HG03354 (cell line): ENCODE results near the gene TMEFF1.
A peak's percentile ranks its signal among the peaks of the same experiment; 100 is the strongest.

Experiments
- ATAC-seq: cut with Tn5 transposase; IDR thresholded peaks from one replicate; pipeline ENCODE4 v1.9.1; 2021; ENCODE audit warnings: mild to moderate bottlenecking; ENCODE audit not compliant: unreplicated experiment, poor library complexity, severe bottlenecking

The TMEFF1 gene

DNA sequence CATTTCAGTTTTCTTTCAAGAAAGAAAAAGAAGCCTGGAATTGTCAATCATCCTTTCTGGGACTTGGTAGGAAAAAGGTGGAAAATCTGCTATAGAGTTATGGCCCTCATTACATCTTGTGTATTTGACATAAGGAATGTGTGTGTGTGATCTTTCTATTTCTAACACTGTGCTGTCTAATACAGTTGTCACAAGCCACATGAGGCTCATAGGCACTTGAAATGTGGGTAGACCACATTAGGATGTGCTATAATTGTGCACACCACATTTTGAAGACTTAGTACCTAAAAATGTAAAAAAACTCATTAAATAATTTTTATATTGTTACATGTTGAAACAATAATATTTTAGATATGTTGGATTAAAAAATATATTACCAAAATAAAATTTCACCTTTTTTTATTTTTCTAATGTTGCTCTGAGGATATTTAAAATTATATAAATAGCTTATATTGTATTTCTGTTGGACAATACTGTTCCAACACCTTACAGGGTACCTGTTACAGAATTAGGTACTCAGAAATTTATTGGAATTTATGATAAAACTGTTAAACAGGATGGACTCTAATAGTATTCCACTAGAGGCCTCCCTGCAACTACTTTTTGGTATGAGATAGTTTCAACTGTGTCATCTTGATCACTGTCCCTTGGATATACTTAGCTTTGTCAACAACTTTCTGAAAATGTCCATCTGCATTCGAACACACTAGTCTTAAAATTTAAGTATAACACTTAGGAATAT, 27.6 kb upstream of the TMEFF1 start:
- ATAC-seq, result no peak

DNA sequence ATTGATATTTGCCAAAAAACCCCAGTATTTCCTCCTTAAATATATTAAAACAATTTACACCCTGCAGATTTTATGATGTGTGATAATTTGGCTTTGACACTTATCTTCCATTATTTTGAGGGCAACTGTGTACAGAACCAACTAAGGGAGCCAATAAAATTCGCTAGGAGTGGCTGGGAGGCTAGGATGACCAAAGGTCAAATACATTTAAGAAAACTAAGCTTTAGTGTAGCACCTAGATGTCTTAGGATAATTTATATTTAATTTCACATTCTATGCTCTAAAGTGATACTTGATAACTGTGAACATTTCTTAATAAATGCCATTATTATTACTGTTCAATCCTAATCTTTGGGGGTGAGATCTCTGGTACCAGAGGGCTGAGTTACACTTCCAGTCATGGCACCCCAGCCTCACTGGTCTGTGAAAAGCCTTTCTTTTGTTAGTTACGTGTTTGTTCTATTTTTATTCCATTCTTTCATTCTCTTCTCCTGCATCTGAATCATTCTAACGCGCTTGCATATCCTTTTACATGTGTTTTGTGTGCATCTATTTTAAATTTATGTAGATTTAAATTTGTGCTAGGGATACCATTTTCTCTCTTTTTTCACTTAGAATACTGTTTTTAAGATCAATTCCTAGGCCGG, 26.9 kb upstream of the TMEFF1 start:
- ATAC-seq, result no peak

DNA sequence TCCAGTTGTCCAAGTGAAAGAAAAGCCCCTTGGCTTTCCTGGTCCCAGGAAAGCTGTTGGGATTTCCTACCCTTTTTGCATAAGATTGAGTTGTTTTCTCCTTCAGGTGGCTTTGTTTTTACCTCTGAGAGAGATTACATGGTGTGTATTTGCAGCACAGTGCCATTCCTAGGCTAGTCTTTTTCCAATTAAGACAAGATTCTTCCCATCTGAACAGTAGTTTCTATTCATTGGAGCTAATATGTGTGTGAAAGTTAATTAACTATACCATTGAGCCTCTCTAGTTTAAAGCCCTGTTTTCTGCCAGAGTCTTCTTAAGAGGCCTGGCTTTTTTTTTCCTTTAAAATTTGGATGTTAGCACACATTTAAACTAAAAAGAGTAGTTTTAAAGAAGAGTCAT, 25.9 kb upstream of the TMEFF1 start:
- ATAC-seq, result no peak

DNA sequence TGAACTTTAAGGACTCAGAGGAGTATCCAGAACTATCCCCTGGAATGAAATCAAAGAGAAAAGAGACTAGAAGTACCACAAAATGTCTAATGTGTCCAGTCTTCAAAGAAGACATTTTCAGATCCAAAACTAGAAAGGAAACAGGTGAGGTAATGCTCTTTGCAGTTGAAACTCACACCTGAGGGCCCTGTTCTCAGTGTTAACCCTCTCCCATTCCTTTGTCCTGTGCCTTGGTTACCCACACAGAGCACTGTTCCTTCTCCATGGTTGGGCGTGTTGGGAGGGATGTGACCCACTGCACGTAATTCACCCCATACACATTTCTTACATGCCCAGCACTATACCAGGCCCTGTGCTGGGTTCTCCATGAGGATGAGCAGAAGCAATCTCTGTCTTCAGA, 24.7 kb upstream of the TMEFF1 start:
- no peak for ATAC-seq

DNA sequence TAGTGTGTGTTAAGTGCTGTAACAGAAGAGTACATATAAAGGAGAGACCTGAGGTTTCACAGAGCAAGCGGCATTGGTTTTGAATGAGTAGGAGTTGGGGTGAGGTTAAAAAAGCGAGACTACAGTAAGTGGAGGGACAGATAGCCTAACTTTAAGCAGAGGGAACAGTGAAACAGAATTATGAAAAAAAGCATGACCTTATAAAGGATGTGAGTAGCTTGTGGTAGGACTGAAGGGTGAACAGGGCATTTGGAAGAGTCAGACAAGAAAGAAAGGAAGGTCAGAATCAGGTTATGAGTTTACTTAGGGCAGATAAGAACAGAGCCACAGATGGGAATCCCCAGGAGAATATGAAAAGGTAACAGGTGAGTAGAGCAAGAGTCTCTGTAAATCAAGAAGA, 23.5 kb upstream of the TMEFF1 start:
- ATAC-seq, result no peak

DNA sequence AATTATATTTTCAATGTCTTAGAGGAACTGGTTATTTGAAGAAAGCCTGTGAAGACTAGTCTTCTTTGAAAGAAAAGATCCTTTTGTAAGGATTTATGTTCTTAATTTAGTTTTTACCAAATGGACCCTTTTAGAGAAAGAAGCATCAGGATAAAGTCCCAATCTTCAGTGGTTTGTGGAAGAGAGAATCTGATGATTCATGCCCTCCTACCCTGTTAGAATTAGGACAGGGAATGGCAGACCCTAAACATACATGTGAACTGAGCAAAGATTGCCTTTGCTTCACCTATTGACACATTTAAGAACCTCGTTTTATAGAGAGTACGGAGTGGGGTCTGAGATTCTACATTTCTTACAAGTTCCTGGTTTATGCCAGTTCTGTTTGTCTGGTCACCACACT, 20.1 kb upstream of the TMEFF1 start:
- no peak for ATAC-seq

DNA sequence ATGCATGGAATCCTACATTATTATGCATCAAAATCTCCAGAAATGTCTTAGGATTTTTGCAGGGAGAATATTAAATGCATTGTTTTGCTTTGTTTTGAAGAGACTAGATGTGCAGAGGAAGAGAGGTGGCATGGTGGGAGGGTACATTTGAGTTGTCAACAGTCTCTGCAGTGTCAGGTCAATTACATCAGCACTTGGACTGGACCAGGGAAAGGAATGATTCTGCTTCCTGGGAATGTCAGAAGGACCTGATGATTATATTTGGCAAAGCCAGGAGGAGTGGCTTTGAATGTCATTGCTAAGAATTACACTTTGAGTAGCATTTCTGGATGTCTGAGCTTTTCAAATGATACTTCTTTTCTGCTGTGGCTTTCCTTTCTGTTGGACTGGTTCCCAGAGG, 17.5 kb upstream of the TMEFF1 start:
- no peak for ATAC-seq

DNA sequence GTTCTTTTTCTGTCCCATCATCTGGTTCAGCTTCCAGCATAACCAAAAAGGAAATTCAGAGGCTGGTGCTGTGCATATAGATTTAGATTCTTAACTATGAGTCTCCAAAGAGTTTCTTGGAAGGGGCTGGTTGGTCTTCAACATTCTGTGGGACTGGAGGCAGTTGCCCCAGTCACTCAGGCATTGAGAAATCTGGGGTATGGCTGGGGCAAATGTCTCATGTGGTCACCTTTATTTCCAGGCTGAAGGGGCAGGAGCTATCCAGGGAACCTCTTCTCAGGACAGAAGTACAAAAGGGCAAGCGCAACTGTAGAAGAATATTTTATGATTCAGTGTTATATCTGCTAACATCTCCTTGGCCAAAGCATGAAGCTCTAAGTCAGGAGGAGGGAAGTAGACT, 15.4 kb upstream of the TMEFF1 start:
- ATAC-seq, result no peak

DNA sequence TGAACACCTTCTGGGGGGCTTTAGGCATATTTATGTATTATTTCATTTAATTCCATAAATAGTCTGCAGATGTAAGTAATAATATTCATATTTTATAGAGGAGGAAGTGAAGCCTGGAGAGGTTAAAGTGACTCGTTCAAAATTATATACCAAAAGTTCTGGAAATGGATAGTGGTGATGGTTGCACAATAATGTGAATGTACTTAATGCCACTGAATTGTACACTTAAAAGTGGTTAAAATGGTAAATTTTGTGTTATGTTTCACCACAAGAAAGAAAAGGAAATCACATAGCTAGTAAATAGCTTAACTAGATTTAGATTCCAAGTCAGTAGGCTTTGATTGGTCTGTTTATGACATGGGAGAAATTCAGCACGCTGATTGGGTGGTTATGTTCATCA, 13.0 kb upstream of the TMEFF1 start:
- no peak for ATAC-seq

DNA sequence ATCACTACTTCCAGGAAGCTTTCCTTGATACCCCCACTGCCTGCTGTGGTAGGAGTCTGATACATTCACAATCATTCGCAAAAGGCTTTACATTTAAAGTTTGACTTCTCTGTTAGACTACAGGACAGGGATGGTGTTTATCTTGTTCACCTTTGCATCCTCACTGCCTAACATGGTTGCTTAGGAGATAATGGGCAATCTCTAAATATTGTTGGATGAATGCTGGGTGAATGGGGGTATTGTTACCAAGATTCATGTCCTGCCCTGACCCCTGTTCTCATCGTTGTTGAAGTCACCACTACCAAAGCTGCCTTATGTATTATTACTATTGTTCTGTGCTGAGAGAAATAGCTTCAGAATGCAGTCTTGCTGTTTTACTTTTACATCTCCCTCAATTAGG, 7.7 kb upstream of the TMEFF1 start:
- ATAC-seq, result no peak

DNA sequence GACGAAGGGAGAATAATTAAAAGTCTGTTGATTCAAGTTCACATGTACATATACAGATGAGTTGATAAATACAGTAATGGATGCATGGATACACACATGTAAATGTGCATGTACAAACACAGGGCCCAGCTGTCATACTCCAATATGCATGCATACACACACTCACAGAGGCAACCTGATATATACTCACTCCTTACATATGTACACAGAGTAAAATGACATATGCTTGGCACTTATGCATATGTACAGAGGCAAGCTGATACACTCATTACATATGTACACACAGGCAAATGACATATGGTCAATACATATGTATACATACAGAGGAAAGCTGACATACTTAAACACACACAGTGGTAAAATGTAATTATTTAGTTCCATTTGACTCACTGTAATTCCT, 7.2 kb upstream of the TMEFF1 start:
- ATAC-seq, result no peak

DNA sequence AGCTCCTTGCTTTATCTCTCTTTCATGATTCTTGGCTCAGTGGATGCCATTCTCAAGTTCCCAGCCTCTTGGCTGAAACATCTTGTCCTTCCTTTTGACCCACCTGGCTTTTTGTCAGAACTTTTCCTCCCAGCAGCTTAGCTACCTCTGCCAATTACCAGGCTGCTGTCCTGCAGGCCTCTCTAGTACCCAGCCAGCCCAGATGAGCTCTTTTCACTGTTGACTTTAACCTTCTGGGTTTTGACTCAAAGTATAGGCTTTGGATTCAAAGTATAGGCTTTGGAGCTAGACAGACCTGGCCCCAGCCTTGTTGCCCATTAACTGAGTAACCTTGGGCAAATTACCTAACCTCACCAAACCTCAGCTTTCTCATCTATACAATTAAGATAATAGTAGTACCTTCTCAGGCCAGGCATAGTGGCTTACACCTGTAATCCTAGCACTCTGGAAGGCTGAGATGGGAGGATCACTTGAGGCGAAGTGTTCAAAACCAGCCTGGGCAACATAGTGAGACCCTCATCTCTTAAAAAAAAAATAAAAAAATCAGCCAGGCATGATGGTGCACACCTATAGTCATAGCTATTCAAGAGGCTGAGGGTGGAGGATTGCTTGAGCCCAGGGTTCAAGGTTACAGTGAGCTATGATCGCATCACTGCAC, 6.6 kb upstream of the TMEFF1 start:
- peak; percentile 23 for ATAC-seq

DNA sequence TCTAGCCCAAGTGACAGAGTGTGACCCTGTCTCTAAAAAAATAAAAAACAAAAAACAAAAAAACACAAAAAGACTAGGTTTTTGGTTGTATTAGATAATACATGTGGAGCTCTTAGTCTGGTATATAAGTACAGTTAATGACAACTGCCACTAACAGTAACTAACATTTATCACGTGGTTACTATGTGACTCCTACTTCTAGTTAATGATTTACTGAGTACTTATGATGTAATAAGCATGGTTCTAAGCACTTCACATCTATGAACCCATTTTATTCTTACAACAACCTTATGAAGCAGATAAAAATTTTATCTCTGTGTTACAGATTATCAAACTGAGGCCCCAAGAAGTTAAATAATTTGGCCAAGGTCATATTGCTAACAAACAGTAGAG, 6.1 kb upstream of the TMEFF1 start:
- peak; percentile 81 for ATAC-seq

DNA sequence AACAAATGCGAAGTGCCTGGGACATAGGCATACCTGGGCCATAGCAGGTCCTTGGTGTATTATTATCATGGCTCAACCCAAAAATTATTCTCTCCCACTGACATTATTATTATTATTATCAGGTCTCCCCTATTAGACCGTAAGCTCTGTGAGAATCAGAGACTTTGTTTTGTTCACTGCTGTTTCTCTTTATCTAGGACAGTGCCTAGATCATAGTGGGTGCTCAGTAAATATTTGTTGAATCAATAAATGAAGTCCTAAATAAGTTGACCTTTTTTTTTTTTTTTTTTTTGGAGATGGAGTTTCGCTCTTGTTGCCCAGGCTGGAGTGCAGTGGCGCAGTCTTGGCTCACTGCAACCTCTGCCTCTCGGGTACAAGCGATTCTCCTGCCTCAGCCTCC, 4.9 kb upstream of the TMEFF1 start:
- no peak for ATAC-seq

DNA sequence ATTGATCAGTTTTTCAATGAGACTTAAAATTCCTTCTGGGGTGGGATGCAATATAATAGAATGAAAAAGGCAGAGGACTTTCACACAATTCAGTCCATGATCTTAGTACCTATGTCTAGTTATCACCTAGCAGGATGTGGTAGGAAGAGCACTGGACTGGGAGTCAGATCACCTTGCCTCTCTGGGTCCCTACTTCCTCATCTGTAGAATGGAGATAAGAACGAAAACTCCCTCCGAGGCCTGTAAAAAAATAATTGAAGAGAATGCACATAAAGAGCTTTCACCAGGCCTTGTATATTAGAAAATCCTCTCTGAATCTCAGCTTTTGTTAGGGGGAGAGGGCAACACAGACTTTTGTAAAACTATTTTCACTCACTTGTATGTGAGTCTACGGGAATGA, 681 bp upstream of the TMEFF1 start:
- no peak for ATAC-seq

DNA sequence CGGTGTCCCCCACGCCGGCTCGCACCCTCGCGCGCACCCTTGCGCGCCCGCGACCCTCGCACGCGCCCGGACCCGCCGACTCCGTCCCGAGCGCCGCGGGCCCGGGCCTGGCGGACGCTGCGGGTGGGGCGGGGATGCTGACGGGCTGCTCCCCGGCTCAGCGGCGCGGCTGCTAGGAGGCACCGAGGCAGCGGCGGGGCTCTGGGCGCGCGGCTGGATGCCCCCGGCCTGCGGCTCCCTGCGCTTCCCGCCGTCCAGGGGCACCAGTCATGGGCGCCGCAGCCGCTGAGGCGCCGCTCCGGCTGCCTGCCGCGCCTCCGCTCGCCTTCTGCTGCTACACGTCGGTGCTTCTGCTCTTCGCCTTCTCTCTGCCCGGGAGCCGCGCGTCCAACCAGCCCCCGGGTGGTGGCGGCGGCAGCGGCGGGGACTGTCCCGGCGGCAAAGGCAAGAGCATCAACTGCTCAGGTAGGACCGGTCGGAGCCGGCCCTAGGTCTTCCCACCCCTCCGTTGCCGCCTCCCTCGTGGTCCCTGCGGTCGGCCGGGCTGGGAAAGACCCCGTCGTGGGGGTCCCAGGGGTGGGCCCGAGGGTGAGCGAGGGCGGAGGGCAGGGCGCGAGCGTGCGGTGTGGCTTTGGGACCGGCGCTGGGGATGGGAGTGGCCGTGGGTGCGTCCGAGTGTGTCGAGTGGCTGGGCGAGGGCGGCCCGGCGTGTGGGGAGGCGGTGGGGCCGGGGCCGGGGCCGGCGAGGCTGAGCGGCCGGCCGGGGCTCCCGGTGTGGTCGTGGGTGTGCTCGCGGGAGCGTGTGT, 530 bp downstream of the TMEFF1 start:
- peak; percentile 73 for ATAC-seq

DNA sequence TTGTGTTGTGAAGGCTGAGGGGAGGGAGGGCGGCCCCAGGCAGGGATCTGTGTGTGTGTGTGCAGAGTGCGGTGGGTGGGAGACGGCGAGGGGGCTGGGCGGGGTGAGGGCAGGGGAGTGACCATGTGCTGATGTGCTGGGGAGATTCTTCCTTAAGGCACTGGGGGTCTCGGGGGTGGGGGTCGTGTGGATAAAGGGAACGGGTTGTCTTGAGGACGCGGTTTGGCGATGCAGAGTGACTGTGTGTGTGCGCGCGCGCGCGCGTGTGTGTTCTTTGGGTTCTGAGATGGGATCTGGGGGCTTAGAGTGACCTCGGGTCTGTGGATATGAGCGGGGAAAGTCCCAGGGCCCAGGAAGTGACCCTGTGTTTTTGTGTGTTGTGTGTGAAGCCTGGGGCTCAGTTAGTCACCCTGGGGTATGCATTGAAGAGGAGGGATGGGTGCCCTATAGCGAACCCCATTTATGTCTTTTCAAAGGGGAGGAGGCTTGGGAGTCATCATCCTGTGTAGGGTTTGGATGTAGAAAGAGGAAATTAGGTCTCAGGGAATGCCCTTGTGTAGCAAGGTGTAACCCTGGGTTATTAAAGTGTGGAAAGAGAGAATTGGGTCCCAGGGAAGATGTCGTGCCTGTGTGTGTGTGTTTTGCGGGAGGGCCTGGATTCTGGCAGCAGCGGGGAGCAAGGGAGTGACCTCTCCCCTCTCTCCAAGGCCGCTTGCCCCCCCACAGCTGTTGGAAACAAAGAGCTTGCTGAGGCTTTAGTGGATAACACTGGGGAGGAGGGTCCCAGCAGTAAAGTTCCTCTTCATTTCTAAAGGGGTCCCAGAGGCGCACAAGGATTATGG, 1.4 kb downstream of the TMEFF1 start:
- ATAC-seq, result no peak

DNA sequence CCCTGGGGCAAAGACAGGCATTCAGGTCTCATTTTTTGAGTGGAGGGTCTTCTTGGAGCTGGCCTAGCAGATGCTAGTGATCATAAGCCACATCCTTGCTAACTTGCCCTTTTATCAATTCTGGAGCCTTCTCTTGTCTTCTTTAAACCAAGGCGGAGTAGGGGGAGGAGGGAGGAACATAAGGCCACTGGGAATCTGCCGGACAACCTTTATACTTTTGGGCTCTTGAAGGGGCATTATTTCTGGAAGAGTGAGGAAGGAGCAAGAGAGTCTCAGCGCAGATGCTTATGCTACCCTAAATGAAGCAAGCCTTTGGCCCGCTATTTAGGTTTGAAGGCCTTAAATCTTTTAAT, 2.0 kb downstream of the TMEFF1 start:
- ATAC-seq, result no peak

DNA sequence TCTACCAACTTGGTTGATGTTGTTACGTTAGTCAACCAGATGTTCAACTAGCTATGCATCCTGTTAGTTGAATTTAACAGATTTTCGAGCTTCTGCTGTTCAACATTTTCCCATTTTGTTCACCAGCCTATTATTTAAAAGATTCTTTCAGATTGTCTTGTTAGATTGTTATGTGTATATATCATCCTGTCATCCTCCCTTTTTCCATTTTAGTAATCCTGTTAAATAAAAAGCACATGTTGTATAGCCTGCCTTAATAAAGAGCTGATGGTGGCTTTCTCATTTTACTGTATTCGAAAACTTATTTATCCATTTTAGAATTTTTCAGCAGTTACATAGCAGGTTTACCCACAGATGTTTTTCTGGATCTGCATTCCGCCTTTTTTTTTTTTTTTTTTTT, 4.3 kb downstream of the TMEFF1 start:
- ATAC-seq, result no peak

DNA sequence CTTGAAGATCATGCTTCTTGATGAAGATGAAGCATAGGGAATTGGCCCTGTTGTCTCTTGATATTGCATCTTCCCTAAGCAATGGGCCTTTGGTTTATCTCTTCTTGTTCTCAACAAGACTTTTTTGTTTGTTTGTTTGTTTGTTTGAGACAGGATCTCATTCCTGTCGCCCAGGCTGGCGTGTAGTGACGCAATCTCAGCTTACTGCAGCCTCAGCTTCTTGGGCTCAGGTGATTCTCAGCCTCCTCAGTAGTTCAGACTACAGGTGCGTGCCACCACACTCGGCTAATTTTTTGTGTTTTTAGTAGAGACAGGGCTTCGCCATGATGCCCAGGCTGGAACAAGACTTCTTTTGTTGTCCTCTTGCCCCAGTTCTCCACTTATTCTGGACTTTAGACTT, 5.2 kb downstream of the TMEFF1 start:
- ATAC-seq, result no peak
